GM21723 (cell line): ENCODE measurements around the gene RBMS1.
"Not testable (repeated sequence)": the region's sequence is repeated elsewhere in the genome, so short reads cannot be mapped to it uniquely, and the experiment has no call there.

ENCODE experiments used
- ATAC-seq: cut with Tn5 transposase; IDR thresholded peaks from one replicate; pipeline ENCODE4 v1.9.1; 2021; ENCODE audit warnings: mild to moderate bottlenecking, moderate library complexity; ENCODE audit not compliant: unreplicated experiment

Gene RBMS1

DNA sequence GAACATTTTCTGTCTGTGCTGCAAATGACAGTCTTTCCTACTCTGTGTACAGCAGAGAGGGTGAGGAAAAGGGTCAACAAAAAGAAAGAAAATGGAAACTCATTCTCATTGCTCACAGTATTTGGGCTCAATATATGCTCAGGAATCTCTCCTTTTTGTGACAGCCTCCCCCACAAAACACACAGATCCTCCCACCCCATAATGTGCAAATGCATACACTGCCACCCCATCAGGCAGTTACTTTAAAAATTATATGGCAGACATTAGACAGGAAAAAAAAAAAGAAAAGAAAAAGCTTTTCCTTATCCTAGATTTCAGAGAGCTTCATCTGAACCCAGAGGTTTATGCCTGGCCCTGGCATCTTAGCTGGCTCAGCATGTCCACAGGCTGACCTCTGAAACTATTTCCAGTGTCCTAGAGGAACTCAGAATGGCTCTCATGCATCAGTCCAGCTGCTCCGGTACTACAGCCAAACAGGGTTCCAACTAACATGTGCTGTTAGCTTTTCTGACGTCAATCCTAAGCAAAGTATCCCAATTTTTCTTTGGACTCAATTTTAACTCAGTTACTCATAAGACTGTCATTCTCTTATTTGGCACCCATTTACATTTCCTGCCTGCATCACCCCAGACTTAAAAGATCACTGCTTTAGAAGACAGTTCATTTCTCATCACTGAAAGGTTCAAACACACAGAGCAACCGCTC is 105.9 kb downstream of the RBMS1 start:
- no peak for ATAC-seq

DNA sequence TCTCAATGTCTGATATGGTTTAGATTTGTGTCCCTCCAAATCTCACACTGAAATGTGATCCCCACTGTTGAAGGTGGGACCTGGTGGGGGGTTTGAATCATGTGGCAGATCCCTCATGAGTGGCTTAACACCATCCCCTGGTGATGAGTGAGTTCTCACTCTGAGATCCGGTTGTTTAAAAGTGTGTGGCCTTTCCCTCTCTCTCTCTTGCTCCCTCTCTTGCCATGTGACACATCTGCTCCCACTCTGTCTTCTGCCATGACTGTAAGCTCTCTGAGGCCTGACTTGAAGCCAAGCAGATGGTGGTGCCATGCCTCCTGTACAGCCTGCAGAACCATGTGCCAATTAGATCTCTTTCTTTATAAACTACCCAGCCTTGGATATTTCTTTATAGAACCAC is 108.8 kb downstream of the RBMS1 start:
- ATAC-seq: no peak

DNA sequence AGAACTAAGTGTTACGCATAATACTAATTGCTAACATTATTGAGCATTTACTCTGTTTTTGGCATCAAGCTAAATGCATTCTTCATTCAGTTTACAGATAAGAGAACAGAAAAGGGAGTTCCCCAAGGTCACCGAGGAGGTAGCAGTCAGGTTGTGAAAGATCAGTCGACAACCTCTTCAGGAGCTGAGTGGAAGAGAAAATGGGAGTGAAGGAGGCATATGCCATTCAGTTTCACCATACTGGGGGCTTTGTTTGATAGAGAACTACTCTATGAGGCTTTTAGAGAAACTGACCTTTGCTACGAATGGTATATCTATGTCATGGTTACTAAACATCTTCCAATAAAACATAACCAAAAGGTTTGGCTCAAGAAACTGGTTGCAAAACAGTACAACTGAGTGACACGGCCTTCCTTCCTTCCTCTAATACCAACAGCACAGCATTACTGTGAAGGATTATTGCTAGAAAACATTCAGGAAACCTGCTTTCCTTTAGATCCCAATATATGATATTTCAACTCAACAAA is 112.1 kb downstream of the RBMS1 start:
- ATAC-seq: no peak

DNA sequence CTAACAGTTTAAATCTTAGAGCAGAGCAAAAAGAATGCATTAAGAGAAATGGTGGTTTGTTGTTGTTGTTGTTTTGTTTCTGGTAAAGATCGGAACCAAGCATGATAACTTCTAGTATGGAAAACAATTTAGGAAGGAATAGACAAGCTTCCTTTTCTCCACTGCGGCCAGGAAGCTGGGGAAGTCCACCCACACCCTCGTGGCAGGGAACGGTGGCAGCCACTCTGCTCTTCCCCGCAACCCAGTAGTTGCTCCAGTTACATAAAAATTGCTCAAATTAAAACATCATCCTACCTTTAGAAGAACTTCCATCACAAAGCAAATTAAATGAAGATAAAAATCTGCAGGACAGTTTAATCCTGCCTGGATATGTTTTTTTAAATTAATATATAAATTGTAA is 113.0 kb downstream of the RBMS1 start:
- ATAC-seq: no peak

DNA sequence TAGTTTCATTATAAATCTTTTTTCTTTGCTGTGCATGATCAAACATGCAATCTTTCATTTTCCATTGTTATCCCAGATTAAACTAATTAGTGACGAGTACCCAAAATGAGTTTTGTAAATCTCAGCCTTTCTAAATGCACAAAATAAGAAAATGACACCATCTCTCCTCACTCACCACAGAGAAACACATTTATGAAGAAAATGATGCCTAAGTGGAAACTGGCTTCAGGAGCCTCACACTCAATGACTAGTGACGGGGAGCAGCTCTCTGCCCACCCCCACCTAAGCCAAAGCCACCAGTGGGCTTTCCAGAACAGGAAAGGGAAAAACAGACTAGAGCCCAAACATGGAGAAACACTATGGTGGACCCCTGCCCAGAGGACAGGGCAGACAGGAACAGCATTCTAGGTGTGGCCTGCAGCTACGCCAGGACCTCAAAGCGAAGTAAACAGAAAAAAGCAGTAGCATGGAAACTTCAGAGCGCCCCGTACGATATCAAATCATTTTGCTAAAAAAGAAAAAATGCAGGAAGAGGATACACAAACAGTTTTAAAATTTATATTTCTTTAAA is 113.5 kb downstream of the RBMS1 start:
- ATAC-seq: no peak

DNA sequence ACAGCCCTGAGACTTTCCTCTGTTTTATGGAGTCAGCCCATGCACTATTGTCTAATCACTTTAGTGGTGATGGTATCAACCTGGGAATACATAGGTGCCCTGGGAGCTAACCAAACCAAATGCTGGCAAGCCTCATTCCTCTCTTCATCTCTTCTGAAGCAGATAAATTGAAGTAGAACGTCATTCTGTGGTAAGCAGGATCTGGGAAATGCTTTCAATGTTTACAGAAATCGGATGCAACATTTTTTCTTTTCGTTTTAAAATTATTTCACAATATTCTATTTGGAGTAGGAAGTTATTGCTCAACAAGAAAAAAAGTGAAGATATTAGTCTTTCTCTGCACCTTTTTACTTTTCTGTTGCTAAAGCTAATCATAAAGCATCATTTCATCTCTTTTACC is 114.2 kb downstream of the RBMS1 start:
- no peak for ATAC-seq

DNA sequence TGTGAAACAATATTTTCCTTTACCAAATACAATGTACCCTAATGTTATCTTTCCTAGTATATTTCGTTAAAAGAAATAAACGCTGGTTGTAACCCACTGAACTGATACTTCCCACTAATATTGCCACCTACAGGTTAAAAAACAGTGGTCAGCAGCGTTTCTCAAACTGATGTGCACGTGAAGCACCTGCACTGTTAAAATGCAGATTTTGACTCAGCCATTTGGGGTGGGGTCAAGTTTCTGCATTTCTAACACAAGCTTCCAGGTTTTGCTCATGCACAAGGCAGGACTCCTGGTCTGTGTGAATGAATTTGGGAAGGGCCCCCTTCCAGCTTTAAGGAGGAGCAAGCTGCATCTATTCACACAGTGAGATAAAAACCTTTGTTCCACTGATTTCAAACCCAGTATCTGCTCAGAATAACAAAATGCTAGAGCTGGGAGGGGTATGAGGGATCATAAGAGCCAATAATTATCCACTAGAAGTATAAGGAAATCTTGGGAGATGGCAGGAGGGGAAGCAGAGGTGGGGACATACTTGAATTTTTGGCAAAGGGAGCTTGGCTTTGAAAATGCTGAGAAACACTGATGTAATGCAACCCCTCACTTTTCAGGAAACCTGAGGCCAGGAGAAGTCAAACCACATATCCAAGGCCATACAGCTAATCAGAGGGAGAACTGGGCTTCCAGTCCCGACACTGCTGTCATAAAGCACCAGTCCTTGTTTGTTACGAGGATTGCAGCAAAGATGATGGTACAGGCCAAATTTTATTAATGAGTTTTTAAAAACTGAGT is 116.2 kb downstream of the RBMS1 start:
- no peak for ATAC-seq

DNA sequence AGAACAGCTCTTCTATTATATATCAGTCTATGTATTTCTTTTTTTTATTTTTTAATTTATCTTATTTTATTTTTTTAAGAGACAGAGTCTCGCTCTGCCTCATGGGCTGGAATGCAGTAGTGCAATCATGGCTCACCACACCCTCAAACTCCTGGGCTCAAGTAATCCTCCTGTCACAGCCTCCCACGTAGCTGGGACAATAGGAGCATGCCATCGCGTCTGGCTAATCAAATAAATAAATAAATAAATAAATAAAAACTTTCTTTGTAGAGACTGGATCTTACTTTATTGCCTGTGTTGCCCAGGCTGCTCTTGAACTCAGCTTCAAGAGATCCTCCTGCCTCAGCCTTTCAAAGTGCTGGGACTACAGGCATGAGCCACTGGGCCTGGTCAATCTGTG is 117.0 kb downstream of the RBMS1 start:
- ATAC-seq: no peak

DNA sequence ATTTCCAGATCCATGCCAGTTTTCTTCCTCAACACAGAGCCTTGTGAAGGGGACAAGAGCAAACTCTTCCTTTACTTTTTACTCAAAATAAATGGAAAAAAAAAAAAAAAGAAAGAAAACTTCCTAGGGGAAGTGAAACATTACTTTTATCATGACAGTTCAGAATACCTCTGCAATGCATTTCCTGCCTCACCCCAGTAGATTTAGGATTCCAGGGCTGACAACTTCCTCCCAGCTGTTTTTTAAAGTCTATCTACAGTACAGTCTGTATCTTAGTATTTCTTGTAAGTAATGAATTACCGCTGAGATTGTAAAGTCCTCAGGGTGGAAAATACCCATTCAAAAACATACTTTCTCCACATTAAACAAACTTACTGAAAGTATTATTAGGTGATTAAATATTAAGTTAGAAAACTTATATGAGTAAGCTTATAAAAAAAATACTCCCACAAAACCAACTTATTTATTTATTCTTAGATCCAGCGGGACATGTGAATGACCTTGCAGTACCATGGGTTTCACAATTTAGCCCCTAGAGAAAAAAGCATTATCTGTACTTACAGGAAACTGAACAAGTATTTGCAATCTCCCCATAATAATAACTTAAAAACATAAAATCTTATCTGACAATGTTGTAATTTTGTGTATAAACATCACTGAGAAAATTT is 117.7 kb downstream of the RBMS1 start:
- no peak for ATAC-seq

DNA sequence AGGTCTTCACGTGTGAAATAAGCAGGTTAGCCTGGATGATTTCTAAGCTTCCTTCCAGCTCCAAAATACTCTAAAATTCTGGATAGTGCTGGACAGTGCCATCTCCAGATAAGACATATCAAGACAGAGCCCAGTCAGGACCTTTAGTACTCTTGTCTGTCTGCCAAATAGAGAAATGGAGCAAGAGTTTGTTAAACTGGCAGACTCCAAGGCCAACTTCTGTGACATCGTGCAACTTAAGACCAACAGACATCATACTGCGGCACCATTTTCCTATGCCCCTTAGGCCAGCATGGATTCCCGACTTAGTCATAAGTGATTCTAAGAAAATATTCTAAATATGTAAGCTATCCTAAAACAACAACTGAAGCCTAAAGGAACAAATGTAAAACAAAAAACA is 118.6 kb downstream of the RBMS1 start:
- ATAC-seq: no peak

DNA sequence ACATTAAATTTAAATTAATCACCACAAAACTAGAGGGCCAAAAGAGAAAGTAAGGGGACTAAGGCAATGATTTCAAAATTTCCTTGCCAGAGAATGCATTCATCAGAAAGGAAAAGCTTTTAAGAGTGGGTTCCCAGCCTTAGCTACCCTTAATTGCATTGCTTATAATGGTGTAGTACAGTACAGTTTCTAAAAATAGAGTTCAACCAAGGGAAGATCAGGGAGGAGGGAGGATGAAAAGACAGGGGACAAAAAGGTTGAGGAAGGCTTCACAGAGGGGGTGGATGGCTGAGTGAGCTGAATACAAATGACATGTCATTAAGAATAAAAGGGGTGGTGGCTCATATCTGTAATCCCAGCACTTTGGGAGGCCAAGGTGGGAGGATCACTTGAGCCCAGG is 119.9 kb downstream of the RBMS1 start:
- no peak for ATAC-seq

DNA sequence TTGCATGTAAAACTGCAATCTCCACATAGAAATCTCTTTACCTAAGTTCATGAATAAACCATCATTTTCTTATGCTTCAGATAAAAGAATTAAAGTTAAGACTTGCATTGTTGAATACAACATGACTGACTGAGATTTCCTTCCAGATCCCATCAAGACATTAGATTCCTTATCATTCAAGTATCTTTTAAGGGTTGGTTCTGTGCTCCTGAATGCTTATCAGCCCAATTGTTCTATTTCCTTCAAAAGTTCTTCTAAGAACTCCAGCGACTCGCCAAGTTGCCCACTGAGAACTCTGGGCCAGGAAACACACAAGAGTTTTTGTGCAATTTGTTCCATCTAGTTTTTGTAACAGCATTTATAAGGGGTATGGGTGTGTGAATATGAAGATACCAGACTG is 120.3 kb downstream of the RBMS1 start:
- ATAC-seq: no peak

DNA sequence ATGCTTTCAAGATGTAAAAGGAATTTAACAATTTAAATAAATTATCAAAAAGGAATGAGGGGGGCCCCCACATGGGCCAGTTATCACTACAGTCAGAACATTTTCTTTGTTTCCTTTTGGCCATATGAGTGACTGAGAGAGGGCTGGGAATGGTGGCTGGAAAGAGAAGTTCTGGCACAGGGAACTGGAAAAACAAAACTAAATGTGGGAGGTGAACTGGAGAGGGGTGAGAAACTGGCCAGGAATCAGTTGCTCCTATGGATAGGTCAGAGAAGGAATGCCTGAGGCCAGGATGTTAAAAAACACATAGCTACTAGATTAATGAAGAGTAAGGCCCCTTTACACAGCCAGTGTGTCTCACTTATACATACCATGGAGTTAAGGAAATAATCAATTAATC is 121.0 kb downstream of the RBMS1 start:
- ATAC-seq: no peak

DNA sequence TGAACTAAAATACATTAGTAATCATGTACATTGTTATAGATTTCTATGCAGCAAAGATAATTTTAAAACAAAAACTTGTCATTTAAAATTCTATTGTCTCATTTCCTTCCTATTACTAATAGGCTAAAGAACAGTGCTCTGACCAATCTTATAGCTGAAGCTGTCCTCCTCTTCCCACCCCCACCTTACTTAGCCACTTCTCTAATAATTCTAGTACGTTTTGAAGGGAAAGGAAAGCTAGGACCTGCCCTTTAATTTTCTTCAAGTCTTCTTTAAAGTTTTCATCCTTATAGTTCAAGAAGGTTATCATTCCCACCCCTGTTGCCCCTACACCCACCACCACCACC is 121.6 kb downstream of the RBMS1 start:
- no peak for ATAC-seq

DNA sequence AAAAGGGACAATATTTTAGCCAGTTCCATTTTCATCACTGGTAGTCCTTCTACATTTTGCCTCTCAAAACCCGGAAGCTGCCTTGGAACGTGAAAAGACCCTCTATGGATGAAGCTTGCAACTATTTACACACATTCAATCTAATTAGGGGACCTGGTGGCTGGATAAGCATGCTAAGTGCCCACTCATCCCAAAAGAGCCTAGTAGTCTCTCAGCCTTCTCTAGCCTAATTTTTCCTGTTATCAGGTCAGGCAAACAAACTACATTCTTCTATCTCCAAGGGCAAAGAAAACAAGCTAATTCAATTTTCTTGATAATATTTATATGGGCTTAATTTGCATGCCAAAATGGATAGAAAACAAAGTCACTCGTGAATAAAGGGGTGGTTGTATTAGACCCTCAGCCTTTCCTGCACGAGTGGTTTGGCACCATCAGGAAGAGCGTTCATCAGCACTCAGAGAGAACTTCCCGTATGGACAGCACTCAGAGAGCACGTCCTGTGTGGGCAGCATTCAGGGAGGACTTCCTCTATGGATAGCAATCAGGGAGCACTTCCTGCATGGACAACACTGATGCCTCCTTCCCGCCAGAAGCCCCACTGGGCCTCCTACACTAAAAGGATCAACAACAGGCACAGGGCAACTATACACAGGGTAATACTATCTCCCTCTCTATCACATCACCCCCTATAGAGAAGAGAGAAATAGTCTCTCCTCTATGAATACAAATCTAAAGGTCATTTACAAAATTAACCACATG is 122.2 kb downstream of the RBMS1 start:
- ATAC-seq: no peak

DNA sequence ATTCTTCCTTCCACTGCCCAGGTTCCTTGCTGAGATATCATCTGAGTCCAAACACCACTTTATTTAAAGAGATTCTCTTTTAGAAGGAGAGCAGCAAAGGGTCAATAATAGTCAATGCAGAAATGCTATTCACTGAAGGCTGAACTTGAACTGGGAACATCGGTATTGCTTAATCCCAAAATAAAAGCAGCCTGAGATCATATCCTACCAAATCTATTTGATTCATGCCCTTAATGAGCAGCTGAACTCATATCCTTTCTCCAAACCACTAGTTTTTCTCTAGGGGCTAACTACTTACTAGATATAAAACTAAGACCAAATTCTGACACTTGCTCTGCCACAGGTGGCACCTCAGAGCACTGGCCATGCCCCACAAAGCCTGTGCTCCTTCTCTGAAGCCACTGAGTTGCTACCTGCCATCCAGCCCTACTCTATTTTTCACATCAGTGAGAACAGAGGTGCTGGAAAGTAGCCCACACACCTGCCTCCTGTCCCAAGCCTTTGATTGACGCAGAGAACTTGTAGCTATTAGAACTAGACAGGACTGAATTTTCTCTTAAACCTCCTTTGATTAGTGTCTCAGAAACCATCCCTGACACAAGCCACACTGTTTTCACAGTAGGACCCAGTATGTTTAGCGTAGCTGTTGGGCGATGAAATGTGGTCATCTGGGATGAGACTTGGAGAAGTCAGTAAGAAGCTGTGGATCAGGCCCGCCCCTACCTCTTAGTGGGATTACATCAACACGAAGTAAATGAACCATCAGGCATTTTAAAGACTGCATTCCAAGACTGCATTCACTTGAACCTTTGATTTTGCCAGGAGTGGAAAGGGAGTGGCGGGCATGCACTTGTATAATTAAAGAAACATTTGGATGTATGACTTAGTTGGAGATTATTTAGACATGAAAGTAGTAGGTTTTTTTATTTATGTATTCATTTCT is 124.3 kb downstream of the RBMS1 start:
- ATAC-seq: no peak

DNA sequence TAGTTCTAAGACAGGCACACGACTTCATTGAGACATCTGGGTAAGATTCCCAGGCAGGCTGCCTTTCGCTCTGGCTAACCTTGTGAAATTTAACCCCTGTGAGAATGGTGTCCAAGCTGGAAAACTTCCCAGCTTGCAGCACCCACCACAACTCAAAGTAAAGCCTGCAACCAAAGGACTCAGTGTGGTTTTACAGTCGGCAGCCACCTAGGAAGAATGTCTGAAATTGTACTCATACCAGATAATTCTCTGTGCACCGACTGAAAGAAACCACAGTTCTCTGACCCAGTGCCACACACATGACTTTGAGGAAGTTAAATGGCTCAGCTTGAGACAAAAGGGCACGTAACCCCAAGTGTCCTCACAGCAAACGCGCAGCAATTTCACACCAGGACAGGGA is 125.7 kb downstream of the RBMS1 start:
- peak; percentile 71 for ATAC-seq

DNA sequence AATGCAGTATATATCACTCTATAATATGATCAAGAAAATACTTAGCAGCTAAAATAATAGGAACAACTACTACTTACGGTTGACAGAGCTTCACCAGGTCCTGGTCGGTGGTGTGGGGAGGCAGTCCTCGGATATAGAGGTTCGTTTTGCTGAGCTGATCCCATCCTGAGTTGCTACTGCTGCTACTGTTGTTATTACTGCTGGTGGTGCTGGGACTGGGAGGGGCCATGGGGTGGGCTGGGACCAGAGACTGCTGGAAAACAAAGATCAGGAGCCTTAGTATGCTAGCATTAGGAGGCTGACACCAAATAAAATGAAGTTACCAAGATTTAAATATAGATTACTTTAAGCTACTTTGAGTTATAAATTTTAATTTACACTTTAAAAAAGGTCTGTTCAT is 126.5 kb downstream of the RBMS1 start:
- ATAC-seq: not testable (repeated sequence)

DNA sequence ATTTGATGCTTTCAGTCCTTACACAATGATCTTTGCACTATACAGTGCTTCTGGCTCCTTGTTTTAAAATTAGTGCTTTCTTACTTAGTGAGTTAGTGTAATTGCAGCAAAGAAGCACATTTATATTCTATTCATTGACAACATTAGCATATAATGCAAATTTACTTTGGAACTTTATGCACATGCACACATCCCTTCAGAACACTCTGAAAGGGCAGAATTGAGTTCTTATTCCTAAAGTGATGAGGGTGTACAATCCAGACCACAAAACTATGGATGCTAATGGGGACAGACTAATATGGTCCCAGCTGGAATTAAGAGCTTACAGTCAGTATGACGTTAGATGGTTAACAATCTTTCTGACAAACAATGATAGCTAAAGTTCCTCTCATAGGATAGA is 127.1 kb downstream of the RBMS1 start:
- no peak for ATAC-seq
